ENCODE data around the gene DPP3.
"Not testable (repeated sequence)": the region's sequence is repeated elsewhere in the genome, so short reads cannot be mapped to it uniquely, and the experiment has no call there.

Gene DPP3

GRCh38 chr11:66457826-66458225, 22.4 kb upstream of the DPP3 start:
- in situ Hi-C loops (cut with MboI; ENCODE audit: low pct_unique_long_range_greater_than_20kb, low sequenced_read_pairs, unreplicated experiment) = no loop called here
- TF ChIP-seq CTCF (IDR thresholded peaks at IDR 0.05; ENCODE audit: extremely low read depth, insufficient read depth, missing control alignments) = no peak
- no peak for DNase-seq (ENCODE audit: low spot score)

GRCh38 chr11:66459138-66459778, 21.0 kb upstream of the DPP3 start:
- in situ Hi-C loops (cut with MboI; ENCODE audit: low pct_unique_long_range_greater_than_20kb, low sequenced_read_pairs, unreplicated experiment) = no loop called here
- TF ChIP-seq CTCF (IDR thresholded peaks at IDR 0.05; ENCODE audit: extremely low read depth, insufficient read depth, missing control alignments) = no peak
- DNase-seq (ENCODE audit: low spot score) = no peak

- in situ Hi-C loops (cut with MboI; ENCODE audit: low pct_unique_long_range_greater_than_20kb, low sequenced_read_pairs, unreplicated experiment) = no loop called here
- TF ChIP-seq CTCF (IDR thresholded peaks at IDR 0.05; ENCODE audit: extremely low read depth, insufficient read depth, missing control alignments) = no peak
- no peak for DNase-seq (ENCODE audit: low spot score)
Measured at GRCh38 chr11:66462010-66462409, 18.2 kb upstream of the DPP3 start.

GRCh38 chr11:66462911-66463310, 17.3 kb upstream of the DPP3 start:
- in situ Hi-C loops (cut with MboI; ENCODE audit: low pct_unique_long_range_greater_than_20kb, low sequenced_read_pairs, unreplicated experiment) = no loop called here
- TF ChIP-seq CTCF (IDR thresholded peaks at IDR 0.05; ENCODE audit: extremely low read depth, insufficient read depth, missing control alignments) = no peak
- DNase-seq (ENCODE audit: low spot score) = no peak

- DNase-seq (ENCODE audit: low spot score); in situ Hi-C loops (cut with MboI; ENCODE audit: low pct_unique_long_range_greater_than_20kb, low sequenced_read_pairs, unreplicated experiment): not testable (repeated sequence)
Measured at GRCh38 chr11:66464116-66464515, 16.1 kb upstream of the DPP3 start.

GRCh38 chr11:66464916-66465315, 15.3 kb upstream of the DPP3 start:
- TF ChIP-seq CTCF (IDR thresholded peaks at IDR 0.05; ENCODE audit: extremely low read depth, insufficient read depth, missing control alignments) = no peak
- DNase-seq (ENCODE audit: low spot score) = no peak
- in situ Hi-C loops (cut with MboI; ENCODE audit: low pct_unique_long_range_greater_than_20kb, low sequenced_read_pairs, unreplicated experiment) = no loop called here

GRCh38 chr11:66465373-66466224, 14.6 kb upstream of the DPP3 start:
- in situ Hi-C loops (cut with MboI; ENCODE audit: low pct_unique_long_range_greater_than_20kb, low sequenced_read_pairs, unreplicated experiment) = no loop called here
- DNase-seq (ENCODE audit: low spot score) = no peak
- TF ChIP-seq CTCF (IDR thresholded peaks at IDR 0.05; ENCODE audit: extremely low read depth, insufficient read depth, missing control alignments) = no peak
